ENCODE measurements around the gene MKLN1. TPM values are rescaled to one million over a fixed set of nuclear protein-coding genes. Genes with fewer than 3 reads are reported as not detected.

MKLN1 gene
- total and polyA plus RNA-seq, 2 donors (not counting 1 experiment from before 2014, with no cell fraction given) = 8.5 to 68.4 TPM

- Histone ChIP-seq H3K4me2 (replicated peaks; ENCODE audit: low read depth, low read length, poor library complexity, severe bottlenecking) (no peak overlapping the region), H2AFZ (ENCODE audit: insufficient read depth, low read depth, low read length, poor library complexity, severe bottlenecking) (no peak overlapping the region), H3K9me3 (ENCODE audit: control extremely low read depth in 1 of 3, control insufficient read depth in 2 of 3, insufficient read depth in 1 of 3, low read length in 2 of 3) (peaks cover 0 to 11% (median 5%) of the 10 kb centered on the region in 3 donors), H3K36me3 (replicated peaks in 1 of 2; ENCODE audit: control extremely low read depth in 1 of 2, control insufficient read depth in 1 of 2, extremely low read depth in 1 of 2, insufficient read depth in 2 of 2, low read length in 1 of 2) (peaks cover 0 to 10% of the 10 kb centered on the region in 2 experiments), H3K9ac (ENCODE audit: low read length) (no peak overlapping the region), H3K79me2 (ENCODE audit: control insufficient read depth, insufficient read depth, low read length) (peaks cover 92% of the 10 kb centered on the region), H3K4me1 (ENCODE audit: control insufficient read depth in 2 of 2, insufficient read depth in 2 of 2, low read length in 2 of 2) (peaks cover 0 to 3% of the 10 kb centered on the region in 2 donors), H3K4me3 (ENCODE audit: control extremely low read depth in 1 of 5, extremely low read depth in 1 of 5, insufficient read depth in 1 of 5, low read depth in 2 of 5, low read length in 4 of 5) (no peak overlapping the region), H3K27me3 (replicated peaks in 1 of 4; ENCODE audit: control extremely low read depth in 1 of 4, control insufficient read depth in 3 of 4, insufficient read depth in 4 of 4, low read length in 3 of 4) (no peaks in the 10 kb centered on the region), H4K20me1 (ENCODE audit: control insufficient read depth, insufficient read depth, low read length, poor library complexity, severe bottlenecking) (peaks cover 79% of the 10 kb centered on the region), H3K27ac (ENCODE audit: low read length in 2 of 2) (no peak overlapping the region)
- H3K4me1 Mint-ChIP-seq = peaks cover 59% of the 10 kb centered on the region
- intact Hi-C loops (cut with micrococcal nuclease) = no loop called here
- WGBS (ENCODE audit: insufficient coverage) = no CpG with 5 or more reads among the region's 2 CpGs
- TF ChIP-seq CTCF (IDR thresholded peaks at IDR 0.05) (no peak), EZH2 (IDR thresholded peaks at IDR 0.05; ENCODE audit: borderline replicate concordance, insufficient read depth, low read depth, low read length, poor library complexity, severe bottlenecking) (no peak)
- ChIA-PET POLR2A (interaction anchor here (0.6 kb wide), 1 partner anchor 1202 kb away, joined by 3 read pairs; no protein-coding TSS in a partner anchor), CTCF (no interaction called here)
- H3K9me3 Mint-ChIP-seq (ENCODE audit: insufficient read depth) = no peaks in the 10 kb centered on the region
- no peak overlapping the region for H3K4me3 Mint-ChIP-seq
- H3K27ac Mint-ChIP-seq = no peak overlapping the region
- no peaks in the 10 kb centered on the region for H3K27me3 Mint-ChIP-seq
- no peak for DNase-seq
- no peak for ATAC-seq (ENCODE audit: low read depth)
Observed at GRCh38 chr7:131352032-131352431, 24.4 kb downstream of the MKLN1 start.

- peaks cover 68% of the 10 kb centered on the region for H3K4me1 Mint-ChIP-seq
- H3K4me1 ChIP-seq (ENCODE audit: control insufficient read depth in 2 of 2, insufficient read depth in 2 of 2, low read length in 2 of 2) = peaks cover 0 to 22% of the 10 kb centered on the region in 2 donors
- ATAC-seq (ENCODE audit: low read depth) = no peak
- peaks cover 0 to 10% of the 10 kb centered on the region in 2 experiments for H3K36me3 ChIP-seq (replicated peaks in 1 of 2; ENCODE audit: control extremely low read depth in 1 of 2, control insufficient read depth in 1 of 2, extremely low read depth in 1 of 2, insufficient read depth in 2 of 2, low read length in 1 of 2)
- ChIA-PET POLR2A (no interaction called here), CTCF (interaction anchor here (0.7 kb wide), 1 partner anchor 79 kb away, joined by 3 read pairs; no protein-coding TSS in a partner anchor)
- H3K9me3 ChIP-seq (ENCODE audit: control extremely low read depth in 1 of 3, control insufficient read depth in 2 of 3, insufficient read depth in 1 of 3, low read length in 2 of 3) = peaks cover 0 to 11% (median 5%) of the 10 kb centered on the region in 3 donors
- intact Hi-C loops (cut with micrococcal nuclease) = no loop called here
- H3K4me3 ChIP-seq (ENCODE audit: control extremely low read depth in 1 of 5, extremely low read depth in 1 of 5, insufficient read depth in 1 of 5, low read depth in 2 of 5, low read length in 4 of 5) = no peak overlapping the region
- H4K20me1 ChIP-seq (ENCODE audit: control insufficient read depth, insufficient read depth, low read length, poor library complexity, severe bottlenecking) = peaks cover 86% of the 10 kb centered on the region
- WGBS (ENCODE audit: insufficient coverage) = 79% methylated on average over 3 of the region's 3 CpGs
- no peak overlapping the region for H3K9ac ChIP-seq (ENCODE audit: low read length)
- DNase-seq = no peak
- H3K79me2 ChIP-seq (ENCODE audit: control insufficient read depth, insufficient read depth, low read length) = peaks cover 100% of the 10 kb centered on the region
- no peak overlapping the region for H3K4me3 Mint-ChIP-seq
- H3K27me3 ChIP-seq (replicated peaks in 1 of 4; ENCODE audit: control extremely low read depth in 1 of 4, control insufficient read depth in 3 of 4, insufficient read depth in 4 of 4, low read length in 3 of 4) = no peaks in the 10 kb centered on the region
- no peak overlapping the region for H2AFZ ChIP-seq (ENCODE audit: insufficient read depth, low read depth, low read length, poor library complexity, severe bottlenecking)
- H3K27me3 Mint-ChIP-seq = no peaks in the 10 kb centered on the region
- H3K27ac ChIP-seq (ENCODE audit: low read length in 2 of 2) = no peak overlapping the region
- no peak for TF ChIP-seq CTCF (IDR thresholded peaks at IDR 0.05)
- TF ChIP-seq EZH2 (IDR thresholded peaks at IDR 0.05; ENCODE audit: borderline replicate concordance, insufficient read depth, low read depth, low read length, poor library complexity, severe bottlenecking) = no peak
- H3K9me3 Mint-ChIP-seq (ENCODE audit: insufficient read depth) = no peaks in the 10 kb centered on the region
- no peak overlapping the region for H3K4me2 ChIP-seq (replicated peaks; ENCODE audit: low read depth, low read length, poor library complexity, severe bottlenecking)
- H3K27ac Mint-ChIP-seq = no peak overlapping the region
Observed at GRCh38 chr7:131354390-131354789, 26.7 kb downstream of the MKLN1 start.

Measured in B cell (primary cell).